ENCODE data around the gene RPL18A. TPM values are rescaled to one million over a fixed set of nuclear protein-coding genes. Genes with fewer than 3 reads are reported as not detected.

The RPL18A gene
- total RNA-seq, 1 donor from 2014 or later: 1,378 TPM

- ATAC-seq (peak; percentile 14 to 46), DNase-seq (no peak)
- H3K9me3 ChIP-seq: no peaks in the 10 kb centered on the region
- H3K4me1 ChIP-seq: peaks cover 26% of the 10 kb centered on the region
- peaks cover 58% of the 10 kb centered on the region for H3K27me3 ChIP-seq (ENCODE audit: low read depth)
- H3K36me3 ChIP-seq: no peaks in the 10 kb centered on the region
- intact Hi-C loops (cut with DNase I): no loop called here
- H3K4me3 ChIP-seq: peak overlapping the region; percentile 32
- TF ChIP-seq CTCF (IDR thresholded peaks at IDR 0.05): no peak
- no peak overlapping the region for H3K27ac ChIP-seq
Measured at GRCh38 chr19:17872251-17873001, 12.7 kb downstream of the RPL18A start.

GRCh38 chr19:17873786-17874757 lies 14.4 kb downstream of the RPL18A start:
- Histone ChIP-seq H3K9me3 (no peaks in the 10 kb centered on the region), H3K36me3 (no peaks in the 10 kb centered on the region), H3K4me3 (peak overlapping the region; percentile 37), H3K4me1 (peaks cover 26% of the 10 kb centered on the region), H3K27me3 (ENCODE audit: low read depth) (peaks cover 57% of the 10 kb centered on the region), H3K27ac (no peak overlapping the region)
- peak; percentile 73 to 77 for ATAC-seq
- intact Hi-C loops (cut with DNase I): no loop called here
- peak; percentile 63 for DNase-seq
- no peak for TF ChIP-seq CTCF (IDR thresholded peaks at IDR 0.05)

- Histone ChIP-seq H3K27ac (no peak overlapping the region), H3K4me3 (no peak overlapping the region), H3K9me3 (no peaks in the 10 kb centered on the region), H3K4me1 (peaks cover 26% of the 10 kb centered on the region), H3K36me3 (no peaks in the 10 kb centered on the region), H3K27me3 (ENCODE audit: low read depth) (peaks cover 50% of the 10 kb centered on the region)
- no peak for ATAC-seq
- DNase-seq: no peak
- no peak for TF ChIP-seq CTCF (IDR thresholded peaks at IDR 0.05)
- intact Hi-C loops (cut with DNase I): no loop called here
Measured at GRCh38 chr19:17874758-17875135, 15.0 kb downstream of the RPL18A start.

- Histone ChIP-seq H3K27me3 (ENCODE audit: low read depth) (peaks cover 20% of the 10 kb centered on the region), H3K9me3 (no peaks in the 10 kb centered on the region), H3K36me3 (no peaks in the 10 kb centered on the region), H3K4me1 (peaks cover 14% of the 10 kb centered on the region), H3K27ac (no peak overlapping the region), H3K4me3 (no peak overlapping the region)
- no peak for ATAC-seq
- no peak for DNase-seq
- intact Hi-C loops (cut with DNase I): no loop called here
- no peak for TF ChIP-seq CTCF (IDR thresholded peaks at IDR 0.05)
Measured at GRCh38 chr19:17877696-17878095, 18.0 kb downstream of the RPL18A start.

- intact Hi-C loops (cut with DNase I): no loop called here
- TF ChIP-seq CTCF (IDR thresholded peaks at IDR 0.05): no peak
Measured at GRCh38 chr19:17879466-17879865, 19.8 kb downstream of the RPL18A start.

More at GRCh38 chr19:17879466-17879865, 19.8 kb downstream of the RPL18A start:
- Histone ChIP-seq H3K27ac (no peak overlapping the region), H3K4me1 (no peaks in the 10 kb centered on the region), H3K9me3 (no peaks in the 10 kb centered on the region), H3K4me3 (no peak overlapping the region), H3K36me3 (no peaks in the 10 kb centered on the region), H3K27me3 (ENCODE audit: low read depth) (peaks cover 3% of the 10 kb centered on the region)
- ATAC-seq: no peak
- DNase-seq: no peak
